ENCODE data around the gene PLA2G5.

Gene PLA2G5

DNA sequence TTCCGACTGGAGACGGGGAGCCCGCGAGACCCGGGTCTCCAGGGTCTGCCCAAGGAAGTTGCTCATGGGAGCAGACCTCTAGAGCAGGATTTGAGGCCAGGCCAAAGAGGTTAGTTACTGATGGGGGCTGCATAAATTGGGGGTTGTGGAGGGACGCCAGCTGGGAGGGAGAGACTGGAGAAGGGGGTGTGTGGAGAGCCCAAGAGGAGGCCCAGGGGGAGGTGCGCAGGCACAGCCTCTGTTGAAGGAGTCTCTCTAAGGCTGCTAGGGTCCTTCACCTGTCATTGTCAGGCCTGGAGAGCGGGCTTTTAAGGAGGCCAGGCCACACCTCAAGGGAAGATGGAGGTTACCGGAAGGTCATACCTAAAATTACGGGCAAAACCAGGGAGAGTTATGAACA, 363 bp downstream of the PLA2G5 start:
- DNase-seq, result no peak

DNA sequence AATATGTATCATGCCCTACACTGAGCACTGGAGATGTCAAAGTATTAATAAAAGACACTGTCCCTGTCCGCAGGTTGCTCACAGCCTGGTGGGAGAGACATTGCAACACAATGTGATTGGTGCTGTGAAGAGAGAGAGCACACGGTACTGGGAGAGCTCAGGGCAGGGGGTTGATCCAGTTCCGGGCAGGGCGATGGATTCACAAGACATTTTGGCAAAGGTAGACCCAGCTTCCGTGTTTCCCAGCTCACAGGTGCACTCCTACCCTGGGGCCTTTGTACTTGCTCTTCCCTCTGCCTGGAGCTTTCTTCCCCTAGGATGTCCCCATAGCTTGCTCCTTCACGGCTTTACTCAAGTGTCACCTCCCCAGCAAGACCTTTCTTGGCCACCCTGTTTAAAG, 1.4 kb downstream of the PLA2G5 start:
- DNase-seq, result no peak

DNA sequence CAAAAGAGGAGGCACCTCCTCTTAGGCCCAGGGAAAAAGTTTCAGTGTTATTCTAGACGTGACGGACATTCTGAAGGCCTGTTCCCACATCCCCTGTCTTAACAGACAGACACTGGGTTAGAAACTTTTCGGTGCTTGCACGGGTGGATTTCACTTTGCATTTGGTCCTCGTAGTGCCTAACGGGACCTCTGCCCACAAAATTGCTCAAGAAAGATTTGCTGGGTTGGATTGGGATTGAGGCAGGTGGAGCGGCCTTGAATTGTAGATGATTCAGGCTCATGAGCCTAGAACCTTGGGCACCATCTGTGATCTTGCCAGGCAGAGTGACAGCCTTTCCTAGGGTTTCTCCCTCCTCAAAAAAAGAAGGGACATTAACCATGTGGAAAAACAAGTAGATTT, 2.8 kb downstream of the PLA2G5 start:
- no peak for DNase-seq

DNA sequence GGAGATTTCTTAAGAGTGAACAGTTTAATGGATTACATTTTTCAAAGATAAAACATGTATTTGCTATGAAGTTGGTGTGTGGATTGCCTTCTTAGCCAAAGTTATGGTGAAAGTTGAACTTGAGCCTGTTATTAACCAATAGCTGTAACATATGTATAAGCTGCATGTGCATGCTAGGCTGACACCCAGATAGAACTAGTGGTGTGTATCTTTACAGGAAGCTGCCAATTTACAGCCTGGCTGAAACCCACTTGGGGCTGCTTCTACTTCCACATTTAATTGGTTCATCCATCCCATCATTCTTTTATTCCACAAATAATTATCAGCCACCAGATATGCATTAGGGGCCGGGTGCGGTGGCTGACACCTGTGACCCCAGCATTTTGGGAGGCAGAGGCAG, 3.3 kb downstream of the PLA2G5 start:
- DNase-seq, result no peak

DNA sequence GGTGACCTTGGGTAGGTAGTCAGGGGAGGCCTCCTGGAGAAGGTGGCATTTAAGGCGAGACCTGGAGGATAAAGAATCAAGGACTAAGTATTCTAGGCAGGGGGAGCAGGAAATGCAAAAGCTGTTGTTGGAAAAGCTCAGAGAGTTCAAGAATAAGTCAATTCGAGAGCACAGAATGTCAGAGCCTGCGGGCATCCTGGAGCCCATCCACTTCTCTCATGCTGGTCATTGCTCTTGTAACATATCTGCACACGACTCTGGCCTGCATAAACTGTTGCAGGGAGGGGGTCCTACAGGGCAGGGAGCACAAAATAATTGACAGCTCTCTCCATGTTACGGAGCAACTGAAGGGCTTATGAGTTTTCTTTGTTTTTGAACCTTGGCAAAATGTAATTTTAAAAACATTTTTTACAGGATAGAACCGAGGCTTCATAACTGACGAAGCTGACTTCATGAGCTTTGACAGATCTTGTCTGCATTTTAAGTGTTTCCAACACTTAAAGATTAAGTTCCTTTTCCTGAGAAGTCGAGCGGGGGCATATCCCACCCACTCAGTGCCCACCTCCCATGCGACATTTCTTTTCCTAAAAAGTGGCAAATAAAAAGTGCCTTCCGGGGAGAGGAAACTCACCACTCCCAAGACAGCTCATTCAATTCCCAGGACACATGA, 4.2 kb downstream of the PLA2G5 start:
- no peak for DNase-seq

DNA sequence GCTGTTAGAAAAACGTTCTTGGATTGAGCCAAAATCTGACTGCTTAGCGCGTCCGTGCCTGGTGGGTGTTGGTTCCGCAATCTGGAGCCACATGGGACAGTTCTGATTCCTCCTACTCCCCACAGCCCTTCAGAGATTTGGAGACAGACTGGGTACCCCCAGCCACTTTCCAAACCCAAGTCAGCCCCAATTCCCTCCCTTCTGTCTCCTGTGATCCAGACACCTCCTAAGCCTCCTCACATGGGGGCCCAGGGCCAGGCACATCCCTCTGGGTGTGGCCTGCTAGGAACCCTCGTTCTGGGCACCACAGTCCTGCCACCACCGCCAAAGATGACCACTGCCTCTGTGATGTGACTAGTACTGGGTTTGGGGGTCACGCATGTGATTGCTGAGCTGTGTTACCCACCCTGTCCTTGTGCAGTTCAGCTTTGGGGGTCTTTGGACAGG, 4.8 kb downstream of the PLA2G5 start:
- no peak for DNase-seq

DNA sequence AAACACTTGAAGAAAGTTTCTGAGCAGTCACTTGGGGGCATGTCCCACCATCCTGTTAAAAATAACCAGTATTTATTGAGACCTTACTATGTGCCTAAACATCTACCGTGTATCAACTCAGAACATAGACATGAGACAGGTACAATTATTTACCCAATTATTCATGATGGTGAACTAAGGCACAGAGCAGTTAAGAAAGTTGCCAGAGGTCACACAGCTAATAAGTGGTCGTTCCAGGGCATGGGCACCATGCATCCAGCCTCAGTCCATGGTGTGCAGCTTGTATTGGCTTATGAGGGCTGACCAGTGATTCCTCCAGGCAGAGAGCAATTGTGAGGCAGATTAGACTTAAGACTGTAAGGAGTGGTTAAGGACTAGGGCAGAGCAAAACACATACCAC, 5.4 kb downstream of the PLA2G5 start:
- DNase-seq, result no peak

DNA sequence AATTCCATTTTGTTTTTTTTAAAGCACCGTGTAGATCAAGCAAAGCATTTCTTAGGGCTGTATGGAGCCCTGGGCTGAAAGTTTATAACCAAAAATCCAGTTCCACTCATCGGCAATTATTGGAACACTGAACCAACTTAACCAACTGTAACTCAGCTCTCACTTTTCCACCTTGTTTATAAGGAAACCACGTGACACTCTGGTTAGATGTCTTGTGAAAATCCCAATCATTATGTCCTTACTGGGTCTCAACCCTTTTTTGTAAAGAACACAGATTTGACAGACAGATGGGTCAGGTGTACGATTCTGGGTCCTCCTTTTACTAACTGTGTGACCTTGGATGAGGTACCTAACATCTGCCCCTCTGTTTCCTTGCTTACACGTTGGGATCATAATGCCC, 6.2 kb downstream of the PLA2G5 start:
- no peak for DNase-seq

DNA sequence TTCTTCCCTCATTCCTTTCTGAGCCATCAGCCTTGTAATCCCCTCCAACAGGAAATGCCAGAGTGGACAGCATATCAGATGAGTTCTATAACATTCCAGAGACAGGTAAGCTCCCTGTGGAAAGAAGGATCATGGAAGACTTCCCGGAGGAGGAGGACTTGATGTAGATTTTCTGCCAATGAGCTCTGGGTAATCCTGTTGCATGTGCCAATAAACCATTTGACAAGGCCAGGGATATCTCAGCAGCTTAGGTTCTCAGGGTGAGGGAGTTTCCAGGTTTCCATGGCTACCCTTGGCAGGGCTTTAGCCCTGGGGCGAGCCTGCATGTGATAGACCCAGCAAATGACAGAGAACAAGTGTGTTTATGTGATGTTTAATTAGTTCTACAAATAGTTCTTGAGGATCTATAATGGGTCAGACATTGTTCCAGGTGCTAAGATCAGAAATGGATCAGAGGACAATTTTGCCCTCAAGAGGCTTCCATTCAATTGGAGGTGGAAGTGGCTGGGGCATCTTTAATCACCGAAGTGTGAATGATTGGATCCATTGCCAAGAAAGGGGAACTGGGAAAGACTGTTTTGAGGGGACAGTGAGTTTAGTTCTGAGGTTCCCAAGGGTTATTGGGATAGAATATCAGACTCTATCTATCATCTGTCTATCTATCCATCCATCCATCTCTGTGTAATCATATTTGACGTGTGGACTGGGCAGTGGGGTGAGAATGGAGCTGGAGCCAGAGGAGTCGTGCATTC, 6.9 kb downstream of the PLA2G5 start:
- DNase-seq, result no peak

DNA sequence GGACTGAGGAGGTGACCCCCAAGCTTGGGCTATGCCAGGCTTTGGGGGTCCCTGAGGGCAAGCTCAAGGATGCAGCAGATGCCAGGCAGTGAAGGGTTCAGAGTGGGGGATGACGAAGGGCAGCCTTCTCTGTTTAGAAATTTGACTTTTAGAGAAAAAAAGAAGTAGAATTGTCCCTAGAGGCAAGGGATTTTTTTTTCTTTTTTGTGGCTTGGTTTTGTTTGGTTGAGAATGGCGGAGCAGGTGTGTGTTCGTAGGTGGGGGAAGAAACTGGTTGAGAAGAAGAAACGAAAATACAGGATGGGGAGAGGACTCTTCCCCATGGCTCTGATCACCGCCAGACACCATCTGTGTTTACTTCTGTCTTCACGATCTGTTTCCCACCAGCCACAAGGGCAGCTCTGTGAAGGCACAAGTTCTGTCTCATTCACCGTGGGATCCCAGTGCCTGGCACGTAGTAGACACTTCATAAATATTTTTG, 8.2 kb downstream of the PLA2G5 start:
- DNase-seq, result no peak

DNA sequence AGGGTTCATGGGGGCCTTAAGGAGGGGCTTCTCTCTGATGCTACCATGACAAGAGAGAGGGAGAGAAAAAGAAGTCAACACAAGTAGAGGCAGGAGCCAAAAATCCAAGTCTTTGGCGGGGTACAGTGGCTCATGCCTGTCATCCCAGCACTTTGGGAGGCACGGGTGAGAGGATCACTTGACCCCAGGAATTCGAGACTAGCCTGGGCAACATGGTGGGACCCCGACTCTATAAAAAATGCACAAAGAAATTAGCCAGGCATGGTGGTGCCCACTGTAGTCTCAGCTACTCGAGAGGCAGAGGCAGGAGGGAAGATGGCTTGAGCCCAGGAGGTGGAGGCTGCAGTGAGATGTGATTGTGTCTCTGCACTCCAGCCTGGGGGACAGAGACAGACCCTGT, 8.7 kb downstream of the PLA2G5 start:
- DNase-seq, result no peak

DNA sequence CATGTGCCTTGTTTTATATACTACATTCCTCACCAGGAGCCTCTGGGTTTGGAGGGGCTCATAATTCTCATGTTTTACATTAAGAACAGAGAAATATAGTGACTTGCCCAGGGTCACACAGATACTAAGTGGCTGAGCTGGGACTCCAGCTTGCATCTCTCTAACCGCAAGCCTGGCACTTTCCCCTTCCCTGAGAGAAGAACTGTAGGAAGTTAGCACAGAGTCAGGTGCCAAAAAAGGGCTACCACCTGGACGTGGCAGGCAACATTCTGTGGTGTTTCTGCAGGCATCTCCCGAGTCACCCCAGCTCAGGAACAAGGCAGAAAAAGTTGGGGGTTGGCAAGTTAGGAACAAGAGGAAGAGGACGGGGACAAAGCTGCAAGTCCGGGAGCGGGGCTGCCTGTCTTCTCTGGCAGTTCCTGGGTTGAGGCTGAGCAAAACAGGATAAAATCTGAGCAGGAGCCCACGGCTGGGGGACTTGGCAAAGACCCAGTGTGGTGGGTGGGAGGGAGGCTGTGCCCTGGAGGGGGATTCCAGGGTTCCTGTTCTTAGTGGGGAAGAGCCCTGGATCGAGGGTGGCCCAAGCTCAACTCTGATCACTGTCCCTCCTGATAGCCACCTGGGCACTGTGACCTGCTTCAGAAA, 9.8 kb downstream of the PLA2G5 start:
- no peak for DNase-seq

DNA sequence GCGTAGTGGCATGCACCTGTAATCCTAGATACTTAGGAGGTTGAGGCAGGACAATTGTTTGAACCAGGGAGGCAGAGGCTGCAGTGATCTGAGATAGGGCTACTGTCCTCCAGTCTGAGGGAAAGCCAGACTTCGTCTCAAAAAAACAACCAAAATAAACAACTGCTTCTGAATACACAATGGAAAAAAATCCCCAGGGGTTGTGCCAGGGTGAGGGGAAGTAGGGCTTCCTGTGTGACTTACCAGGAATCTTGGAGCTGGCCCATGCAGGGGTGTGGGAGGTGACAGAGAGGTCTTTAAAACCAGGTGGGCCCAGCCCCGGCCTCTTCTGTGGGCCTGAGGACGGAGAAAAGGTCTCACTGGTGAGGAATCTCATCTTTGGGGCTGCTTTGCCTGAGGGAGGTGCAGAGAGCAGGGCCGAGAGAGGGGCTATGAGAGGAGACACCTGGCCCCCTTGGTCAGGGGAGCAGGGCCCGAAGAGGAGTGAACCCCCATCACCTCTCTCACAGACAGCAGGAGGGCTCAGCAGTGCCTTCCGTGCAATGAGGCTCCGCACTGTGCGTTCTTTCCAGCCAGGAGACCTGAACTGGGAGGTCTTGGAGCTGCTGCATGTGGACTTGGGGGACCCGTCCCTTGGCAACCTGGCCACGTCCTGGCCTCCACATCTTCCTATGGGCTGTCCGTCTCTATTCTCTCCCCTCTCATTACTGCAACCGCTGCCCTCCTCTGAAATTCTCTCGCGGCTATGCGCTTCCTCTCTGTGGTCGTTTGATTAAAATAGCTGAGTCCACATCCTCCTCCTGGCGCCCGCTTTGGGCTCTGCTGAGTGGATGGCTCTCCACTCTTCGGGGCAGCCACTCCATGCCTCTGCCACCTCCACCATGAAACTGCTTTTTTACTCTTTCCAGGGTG, 10.7 kb downstream of the PLA2G5 start:
- DNase-seq, result no peak

DNA sequence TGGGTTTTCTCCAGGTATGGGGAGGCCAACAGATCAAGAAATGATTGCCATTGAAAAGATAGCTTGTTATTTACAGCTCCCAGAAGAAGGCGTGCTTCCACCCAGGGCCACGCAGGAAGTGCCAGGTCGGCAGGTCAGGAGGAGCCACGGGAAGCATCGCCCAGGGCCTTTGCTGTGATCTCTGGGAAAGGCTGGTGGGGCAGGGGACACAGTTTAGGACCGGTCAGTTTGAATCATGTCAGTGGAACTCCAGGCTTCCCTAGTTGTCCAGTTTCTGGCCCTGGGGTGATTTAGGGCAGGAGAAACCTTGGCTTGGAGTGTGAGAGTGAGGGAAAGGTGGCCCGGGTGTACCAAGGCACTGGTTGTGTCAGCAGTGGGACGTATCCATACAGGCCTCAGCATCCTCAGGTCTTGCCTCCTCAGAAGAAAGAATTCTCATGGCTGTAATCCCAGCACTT, 11.4 kb downstream of the PLA2G5 start:
- no peak for DNase-seq

DNA sequence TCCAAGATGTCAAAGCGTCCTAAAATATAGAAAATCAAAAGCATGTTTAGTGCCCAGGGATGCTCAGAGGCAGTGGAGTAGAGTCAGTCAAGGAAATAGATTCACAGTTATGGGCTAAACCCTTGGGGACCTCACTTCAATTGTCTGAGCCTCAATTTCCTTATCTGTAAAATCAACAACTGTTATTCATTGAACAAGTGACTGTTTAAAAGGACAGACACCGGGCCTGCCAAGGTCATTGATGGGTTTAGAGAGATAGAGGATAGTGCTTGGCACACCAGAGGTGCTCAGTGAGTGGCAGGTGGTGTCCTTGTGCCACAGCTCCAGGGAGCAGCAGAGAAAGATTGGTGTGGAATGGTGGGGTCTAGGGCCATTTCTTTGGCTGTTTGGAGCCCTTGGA, 12.8 kb downstream of the PLA2G5 start:
- DNase-seq, result no peak

DNA sequence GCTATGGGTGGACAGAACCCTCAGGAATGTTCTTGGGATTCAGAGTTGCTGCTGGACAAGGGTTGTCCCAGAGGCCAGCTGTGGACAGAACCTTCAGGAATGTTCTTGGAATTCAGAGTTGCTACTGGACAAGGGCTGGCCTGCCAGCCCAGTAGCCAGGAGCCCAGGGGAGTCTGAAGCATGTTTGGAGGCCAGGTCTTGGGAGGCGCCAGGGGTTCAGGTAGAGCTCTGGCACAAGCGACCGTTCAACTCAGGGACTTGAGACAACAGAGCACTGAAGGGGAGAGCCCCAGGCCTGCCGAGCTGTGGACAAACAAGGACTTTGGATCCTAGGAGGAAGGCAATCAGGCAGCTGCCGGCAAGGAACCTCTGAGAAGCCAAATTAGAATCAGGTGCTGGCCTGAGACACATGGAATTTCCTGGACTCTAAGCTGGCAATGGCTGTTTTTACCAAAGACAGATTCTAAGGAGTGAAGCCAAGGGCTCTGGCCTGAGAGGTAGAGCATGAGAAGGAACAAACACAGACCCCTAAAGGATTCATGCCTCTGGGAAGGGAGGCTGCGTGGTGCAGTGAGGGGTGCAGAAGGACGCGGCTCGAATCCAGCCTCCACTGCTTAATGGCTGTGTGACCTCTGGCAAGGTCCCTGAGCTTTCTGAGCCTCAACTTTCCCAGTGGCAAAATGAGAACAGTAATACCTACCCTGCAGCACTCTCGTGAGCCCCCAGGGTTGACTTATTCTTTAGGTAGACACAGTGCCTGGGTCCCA, 13.4 kb downstream of the PLA2G5 start:
- DNase-seq, result no peak

DNA sequence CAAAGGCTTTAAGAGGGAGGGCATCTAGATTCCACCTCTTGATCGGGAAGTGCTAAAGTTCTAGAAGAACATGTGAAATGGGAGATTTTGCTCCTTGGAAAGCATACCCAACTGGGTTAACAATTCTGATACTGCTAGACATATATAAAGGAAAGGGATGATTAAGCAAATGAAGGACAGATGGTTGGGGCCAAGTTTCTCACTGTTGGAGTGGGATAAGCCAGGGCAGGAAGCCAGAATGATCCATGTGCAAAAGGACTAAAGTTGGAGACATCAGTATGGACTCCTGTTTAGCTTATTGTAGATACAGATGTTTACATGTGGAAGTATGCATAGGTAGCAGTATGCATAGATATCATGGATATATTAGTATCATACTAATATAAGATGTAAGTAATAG, 16.8 kb downstream of the PLA2G5 start:
- no peak for DNase-seq

DNA sequence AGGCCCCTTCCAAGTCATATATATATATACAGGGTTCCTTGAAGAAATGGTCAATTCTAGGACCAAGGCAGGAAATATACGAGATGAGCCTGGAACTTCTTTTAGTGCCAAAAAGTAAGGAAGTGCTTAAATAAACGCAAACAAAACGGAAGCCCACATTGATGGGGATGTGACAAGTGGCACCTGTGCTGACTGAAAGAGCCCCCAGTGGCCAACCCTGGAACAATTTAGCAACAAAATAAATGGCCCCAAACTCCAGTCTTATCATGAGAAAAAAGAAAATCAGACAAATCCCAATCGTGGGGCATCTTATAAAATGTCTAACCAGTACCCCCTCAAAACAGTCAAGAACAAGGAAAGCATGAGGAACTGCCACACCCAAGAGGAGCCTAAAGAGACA, 17.7 kb downstream of the PLA2G5 start:
- no peak for DNase-seq

DNA sequence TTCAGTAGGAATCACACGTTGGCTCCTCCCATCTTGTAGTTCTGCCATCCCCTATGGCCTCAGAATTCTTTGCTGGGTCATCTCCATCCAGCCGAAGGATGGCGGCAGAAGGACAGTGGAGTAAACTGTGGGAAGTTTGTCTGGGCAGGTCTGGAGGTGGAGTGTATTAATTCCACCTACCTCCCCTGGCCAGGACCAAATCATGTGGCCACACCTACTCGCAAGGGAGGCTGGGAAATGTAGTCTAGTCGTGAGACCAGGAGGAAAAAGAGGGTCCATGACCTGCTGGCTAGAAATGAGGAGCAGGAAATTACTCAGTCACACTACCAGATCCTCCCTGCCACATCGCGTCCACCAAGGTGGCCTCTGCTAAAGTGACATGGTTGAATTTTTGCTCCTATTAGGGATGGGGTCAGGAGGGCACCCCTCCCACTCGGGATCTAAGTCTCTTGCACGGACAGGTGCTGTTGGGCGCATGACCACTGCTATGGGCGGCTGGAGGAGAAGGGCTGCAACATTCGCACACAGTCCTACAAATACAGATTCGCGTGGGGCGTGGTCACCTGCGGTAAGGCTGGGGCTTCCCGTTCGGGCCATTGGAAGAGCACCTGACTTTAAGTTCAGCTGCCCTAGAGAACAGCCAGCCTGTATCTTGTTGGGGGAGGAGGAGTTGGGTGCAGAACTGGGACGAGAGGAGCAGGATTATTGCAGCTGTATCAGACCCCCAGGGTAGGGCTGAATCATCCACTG, 19.5 kb downstream of the PLA2G5 start:
- DNase-seq, result no peak

DNA sequence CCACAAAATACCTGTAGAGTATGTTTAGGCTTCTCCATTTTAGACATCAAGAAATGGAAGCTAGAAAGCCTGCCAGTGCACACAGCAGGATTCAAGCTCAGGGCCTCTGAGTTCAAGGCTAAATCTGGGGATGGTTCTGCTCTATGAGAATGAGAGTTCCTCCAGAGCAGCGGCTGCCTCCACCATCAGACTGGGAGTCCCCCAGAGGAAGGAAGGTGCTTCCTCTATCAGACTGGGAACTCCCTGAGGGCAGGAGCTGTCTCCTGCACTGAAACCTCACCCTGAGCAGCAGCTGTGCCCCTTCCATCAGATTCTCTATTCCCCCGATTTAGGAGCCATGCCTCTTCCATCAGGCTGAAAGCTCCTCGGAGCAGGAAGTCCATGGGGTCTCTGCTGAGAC, 20.1 kb downstream of the PLA2G5 start:
- no peak for DNase-seq

DNA sequence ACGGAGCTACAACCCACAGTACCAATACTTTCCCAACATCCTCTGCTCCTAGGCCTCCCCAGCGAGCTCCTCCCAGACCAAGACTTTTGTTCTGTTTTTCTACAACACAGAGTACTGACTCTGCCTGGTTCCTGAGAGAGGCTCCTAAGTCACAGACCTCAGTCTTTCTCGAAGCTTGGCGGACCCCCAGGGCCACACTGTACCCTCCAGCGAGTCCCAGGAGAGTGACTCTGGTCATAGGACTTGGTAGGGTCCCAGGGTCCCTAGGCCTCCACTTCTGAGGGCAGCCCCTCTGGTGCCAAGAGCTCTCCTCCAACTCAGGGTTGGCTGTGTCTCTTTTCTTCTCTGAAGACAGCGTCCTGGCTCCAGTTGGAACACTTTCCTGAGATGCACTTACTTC, 20.6 kb downstream of the PLA2G5 start:
- no peak for DNase-seq
